GM10266 (cell line): Measurements from ENCODE around the gene MET.

Source experiments
- DNase-seq: peaks from one replicate; pipeline ENCODE4 v3.0.0; 2012; ENCODE audit errors: extremely low spot score
- TF ChIP-seq, protein P1 (sequence below): IDR thresholded peaks from 2 replicates; pipeline ENCODE4 v1.5.1; 2012; ENCODE audit warnings: mild to moderate bottlenecking, low read depth; ENCODE audit not compliant: control insufficient read depth, insufficient read depth; ENCODE audit errors: missing control alignments

Gene MET

DNA sequence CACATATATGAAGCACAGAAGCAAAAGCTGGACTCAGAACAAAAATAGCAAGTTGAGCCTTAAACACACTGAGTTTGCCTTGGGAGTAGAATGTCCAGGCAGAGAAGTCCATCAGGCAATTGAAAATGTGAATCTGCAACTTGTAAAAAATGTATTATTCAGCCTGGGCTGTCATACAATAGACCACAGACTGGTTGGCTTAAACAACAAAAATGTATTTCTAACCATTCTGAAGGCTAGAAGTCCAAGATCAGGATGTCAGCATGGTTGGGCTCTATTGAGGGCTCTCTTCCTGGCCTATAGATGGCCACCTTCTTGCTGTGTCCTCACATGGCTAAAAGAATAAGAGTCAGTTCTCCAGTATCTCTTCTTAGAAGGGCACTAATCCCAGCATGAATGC is 113.8 kb downstream of the MET start:
- TF ChIP-seq, protein P1, sequence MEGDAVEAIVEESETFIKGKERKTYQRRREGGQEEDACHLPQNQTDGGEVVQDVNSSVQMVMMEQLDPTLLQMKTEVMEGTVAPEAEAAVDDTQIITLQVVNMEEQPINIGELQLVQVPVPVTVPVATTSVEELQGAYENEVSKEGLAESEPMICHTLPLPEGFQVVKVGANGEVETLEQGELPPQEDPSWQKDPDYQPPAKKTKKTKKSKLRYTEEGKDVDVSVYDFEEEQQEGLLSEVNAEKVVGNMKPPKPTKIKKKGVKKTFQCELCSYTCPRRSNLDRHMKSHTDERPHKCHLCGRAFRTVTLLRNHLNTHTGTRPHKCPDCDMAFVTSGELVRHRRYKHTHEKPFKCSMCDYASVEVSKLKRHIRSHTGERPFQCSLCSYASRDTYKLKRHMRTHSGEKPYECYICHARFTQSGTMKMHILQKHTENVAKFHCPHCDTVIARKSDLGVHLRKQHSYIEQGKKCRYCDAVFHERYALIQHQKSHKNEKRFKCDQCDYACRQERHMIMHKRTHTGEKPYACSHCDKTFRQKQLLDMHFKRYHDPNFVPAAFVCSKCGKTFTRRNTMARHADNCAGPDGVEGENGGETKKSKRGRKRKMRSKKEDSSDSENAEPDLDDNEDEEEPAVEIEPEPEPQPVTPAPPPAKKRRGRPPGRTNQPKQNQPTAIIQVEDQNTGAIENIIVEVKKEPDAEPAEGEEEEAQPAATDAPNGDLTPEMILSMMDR: no peak
- DNase-seq: no peak

DNA sequence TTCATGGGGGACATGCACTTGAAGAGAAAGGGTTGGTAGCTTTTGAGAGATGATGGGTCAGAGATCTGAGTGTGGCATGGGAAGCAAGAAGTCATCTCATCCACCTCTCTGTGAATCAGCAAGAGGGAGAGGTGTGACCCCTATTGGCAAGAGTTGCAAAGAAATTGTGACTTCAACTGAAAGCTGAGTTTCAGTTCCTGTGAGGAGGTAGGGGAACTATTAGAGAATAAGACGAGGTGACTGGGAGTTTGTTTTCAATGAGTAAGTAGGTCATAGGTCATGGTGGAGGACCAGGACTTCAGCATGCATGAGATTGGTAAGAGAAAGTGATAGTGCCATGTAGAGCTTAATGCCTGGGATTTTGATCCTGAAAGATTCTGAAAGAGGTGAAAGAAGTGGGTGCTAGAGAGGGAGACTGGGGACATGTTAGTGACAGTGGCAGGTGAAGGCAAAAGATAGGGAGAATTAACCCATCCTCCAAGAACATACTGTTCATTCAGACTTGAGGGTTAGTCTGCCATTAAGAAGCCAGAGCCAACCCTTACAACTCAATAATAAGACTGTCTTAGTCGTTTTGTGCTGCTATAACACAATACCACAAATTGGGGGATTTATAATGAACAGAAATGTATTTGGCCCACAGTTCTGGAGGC is 114.9 kb downstream of the MET start:
- TF ChIP-seq, protein P1: peak; percentile 65
- peak; percentile 65 for DNase-seq

DNA sequence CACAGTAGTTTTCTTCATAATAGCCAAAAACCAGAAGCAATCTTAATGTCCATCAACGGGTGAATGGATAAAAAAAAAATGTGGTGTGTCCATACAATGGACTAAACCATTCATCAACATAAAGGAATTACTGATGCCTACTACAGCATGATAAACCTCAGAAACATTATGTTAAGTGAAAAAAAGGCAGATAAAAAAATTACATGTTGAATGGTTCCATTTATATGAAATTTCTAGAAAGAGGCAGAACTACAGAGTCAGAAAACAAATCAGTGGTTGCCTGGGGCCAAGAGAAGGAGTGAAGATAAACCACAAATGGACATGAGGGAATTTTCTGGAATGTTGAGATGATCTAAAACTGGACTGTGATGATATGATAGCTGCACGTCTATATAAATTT is 115.9 kb downstream of the MET start:
- TF ChIP-seq, protein P1: no peak
- DNase-seq: no peak

DNA sequence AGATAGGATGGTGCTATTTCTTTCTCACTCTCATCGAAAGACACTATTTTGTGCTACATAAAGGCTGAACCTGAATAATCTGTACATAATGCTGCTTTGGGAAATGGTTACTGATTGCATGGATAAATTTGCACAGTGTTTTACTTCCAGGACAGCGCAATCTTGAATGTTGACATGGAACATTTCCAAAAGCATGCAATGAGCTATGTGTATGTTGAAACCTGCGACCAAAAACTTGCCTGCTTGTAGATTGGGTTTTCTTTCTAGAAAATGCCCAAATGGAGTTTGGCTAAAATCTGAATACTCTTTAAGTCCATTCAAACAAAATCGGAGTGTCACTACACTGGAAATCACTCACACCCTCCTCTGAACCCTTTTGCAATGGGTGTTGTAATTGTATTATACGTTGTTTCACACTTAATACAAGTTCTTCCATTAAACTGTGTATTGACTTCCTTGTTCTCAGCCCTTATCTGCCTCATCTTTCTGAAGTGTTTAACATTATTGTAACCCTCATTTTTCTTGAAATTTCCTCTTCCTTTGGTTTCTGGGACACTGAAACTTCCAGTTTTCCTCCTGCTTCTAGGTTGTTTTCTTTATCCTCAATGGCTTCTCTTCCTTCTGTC is 116.7 kb downstream of the MET start:
- DNase-seq: no peak
- TF ChIP-seq, protein P1: no peak

DNA sequence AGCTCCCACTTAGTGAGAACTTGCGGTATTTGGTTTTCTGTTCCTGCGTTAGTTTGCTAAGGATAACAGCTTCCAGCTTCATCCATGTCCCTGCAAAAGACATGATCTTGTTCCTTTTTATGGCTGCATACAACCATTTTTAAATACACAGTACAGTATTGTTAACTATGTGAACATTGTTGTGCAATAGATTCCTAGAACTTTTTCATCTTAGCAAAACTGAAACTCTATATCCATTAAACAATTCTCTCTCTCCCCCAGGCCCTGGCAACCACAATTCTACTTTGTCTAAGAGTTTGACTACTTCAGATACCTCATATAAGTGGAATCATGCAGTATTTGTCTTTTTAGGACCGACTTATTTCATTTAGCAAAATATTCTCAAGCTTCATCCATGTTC is 118.0 kb downstream of the MET start:
- DNase-seq: no peak
- TF ChIP-seq, protein P1: no peak

DNA sequence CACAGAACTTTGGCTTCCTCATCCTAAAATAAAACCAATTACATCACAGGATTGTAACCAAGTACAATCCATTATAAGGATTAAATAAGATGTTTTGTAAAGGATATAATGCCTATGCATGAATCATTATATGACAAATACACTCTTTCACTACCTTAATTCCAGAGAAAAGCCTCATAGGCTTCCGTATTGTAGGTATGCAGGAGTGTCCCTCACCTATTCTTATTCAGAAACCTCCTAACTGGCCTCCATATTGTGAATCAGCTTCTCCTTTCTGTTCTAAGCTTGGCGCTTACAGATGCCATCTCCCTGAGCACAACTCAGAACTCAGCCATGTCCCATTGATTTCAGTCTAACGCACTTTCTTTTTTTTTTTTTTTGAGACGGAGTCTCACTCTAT is 120.8 kb downstream of the MET start:
- TF ChIP-seq, protein P1: no peak

DNA sequence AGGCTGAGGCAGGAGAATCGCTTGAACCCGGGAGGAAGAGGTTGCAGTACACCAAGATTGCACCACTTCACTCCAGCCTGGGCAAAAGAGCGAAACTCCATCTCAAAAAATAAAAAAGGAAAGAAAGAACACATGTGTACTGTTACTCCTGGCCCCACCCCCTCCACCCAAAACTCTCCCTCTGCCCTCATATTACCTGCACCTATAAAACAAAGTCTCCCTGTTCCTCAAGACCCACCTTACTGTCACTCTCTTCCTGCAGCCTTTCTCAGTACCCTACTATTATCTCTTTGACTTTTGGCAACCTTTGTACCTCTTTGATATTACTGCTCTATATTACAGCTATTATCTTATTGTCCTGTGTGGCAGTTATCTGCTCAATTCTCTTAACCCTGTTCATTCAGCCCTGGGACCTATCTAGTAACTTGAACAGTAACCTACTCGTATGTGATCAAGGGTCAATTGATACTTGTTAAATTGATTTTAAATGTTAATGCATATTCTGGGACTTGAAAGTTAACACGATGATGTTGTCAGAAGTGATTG is 121.9 kb downstream of the MET start:
- no peak for DNase-seq
- TF ChIP-seq, protein P1: no peak

More for the DNA sequence above, 120.8 kb downstream of the MET start:
- no peak for DNase-seq
